ENCODE results near the gene EPHA4. TPM values are rescaled to one million over a fixed set of nuclear protein-coding genes. Genes with fewer than 3 reads are reported as not detected.

The EPHA4 gene
- total and polyA plus RNA-seq, 2 donors (not counting 1 experiment from before 2014, with no cell fraction given) = 9.6 to 21.0 TPM

- Histone ChIP-seq H3K4me1 (ENCODE audit: control insufficient read depth, extremely low read depth, insufficient read depth, low read length) (no peaks in the 10 kb centered on the region), H4K20me1 (ENCODE audit: control insufficient read depth, extremely low read depth, insufficient read depth, low read length) (no peaks in the 10 kb centered on the region), H3K27me3 (ENCODE audit: control insufficient read depth, insufficient read depth, low read length) (no peaks in the 10 kb centered on the region), H3K9me3 (ENCODE audit: control insufficient read depth, insufficient read depth, low read depth, low read length) (no peaks in the 10 kb centered on the region), H3K9ac (ENCODE audit: insufficient read depth, low read length) (no peak overlapping the region), H3K79me2 (ENCODE audit: control insufficient read depth, insufficient read depth, low read length) (no peaks in the 10 kb centered on the region), H2AFZ (ENCODE audit: low read length) (no peak overlapping the region), H3K36me3 (ENCODE audit: control insufficient read depth, insufficient read depth, low read length) (no peaks in the 10 kb centered on the region), H3K27ac (ENCODE audit: insufficient read depth, low read length) (no peak overlapping the region), H3K4me2 (ENCODE audit: extremely low read depth, insufficient read depth, low read length) (no peak overlapping the region), H3K4me3 (replicated peaks in 1 of 4; ENCODE audit: control extremely low read depth in 1 of 4, insufficient read depth in 1 of 4, low read depth in 3 of 4, low read length in 4 of 4) (no peak overlapping the region)
- no peak for DNase-seq (ENCODE audit: low read depth in 2 of 2)
- TF ChIP-seq EZH2 (IDR thresholded peaks at IDR 0.05; ENCODE audit: low read length, missing control alignments) = no peak
- TF ChIP-seq CTCF (conservative IDR thresholded peaks at IDR 0.05 in 1 of 2, IDR thresholded peaks at IDR 0.05 in 1 of 2; ENCODE audit: low read depth in 1 of 2, low read length in 2 of 2) = no peak
These were observed 18.8 kb upstream of the EPHA4 start for GRCh38 chr2:221590861-221591365.

- TF ChIP-seq EZH2 (IDR thresholded peaks at IDR 0.05; ENCODE audit: low read length, missing control alignments) = no peak
- TF ChIP-seq CTCF (conservative IDR thresholded peaks at IDR 0.05 in 1 of 2, IDR thresholded peaks at IDR 0.05 in 1 of 2; ENCODE audit: low read depth in 1 of 2, low read length in 2 of 2) = no peak
- H3K9me3 ChIP-seq (ENCODE audit: control insufficient read depth, insufficient read depth, low read depth, low read length) = no peaks in the 10 kb centered on the region
These were observed 17.6 kb upstream of the EPHA4 start for GRCh38 chr2:221589696-221590095.

GRCh38 chr2:221588306-221588985 is 16.3 kb upstream of the EPHA4 start:
- Histone ChIP-seq H3K4me2 (ENCODE audit: extremely low read depth, insufficient read depth, low read length) (no peak overlapping the region), H3K9ac (ENCODE audit: insufficient read depth, low read length) (no peak overlapping the region), H3K4me3 (replicated peaks in 1 of 4; ENCODE audit: control extremely low read depth in 1 of 4, insufficient read depth in 1 of 4, low read depth in 3 of 4, low read length in 4 of 4) (no peak overlapping the region), H3K36me3 (ENCODE audit: control insufficient read depth, insufficient read depth, low read length) (no peaks in the 10 kb centered on the region), H3K9me3 (ENCODE audit: control insufficient read depth, insufficient read depth, low read depth, low read length) (no peaks in the 10 kb centered on the region), H3K4me1 (ENCODE audit: control insufficient read depth, extremely low read depth, insufficient read depth, low read length) (no peaks in the 10 kb centered on the region), H3K79me2 (ENCODE audit: control insufficient read depth, insufficient read depth, low read length) (no peaks in the 10 kb centered on the region), H3K27me3 (ENCODE audit: control insufficient read depth, insufficient read depth, low read length) (no peaks in the 10 kb centered on the region), H4K20me1 (ENCODE audit: control insufficient read depth, extremely low read depth, insufficient read depth, low read length) (no peaks in the 10 kb centered on the region), H2AFZ (ENCODE audit: low read length) (no peak overlapping the region), H3K27ac (ENCODE audit: insufficient read depth, low read length) (no peak overlapping the region)
- TF ChIP-seq CTCF (conservative IDR thresholded peaks at IDR 0.05 in 1 of 2, IDR thresholded peaks at IDR 0.05 in 1 of 2; ENCODE audit: low read depth in 1 of 2, low read length in 2 of 2) (no peak), EZH2 (IDR thresholded peaks at IDR 0.05; ENCODE audit: low read length, missing control alignments) (no peak)
- DNase-seq (ENCODE audit: low read depth in 2 of 2) = no peak

More at GRCh38 chr2:221589696-221590095, 17.6 kb upstream of the EPHA4 start:
- Histone ChIP-seq H3K27me3 (ENCODE audit: control insufficient read depth, insufficient read depth, low read length) (no peaks in the 10 kb centered on the region), H3K36me3 (ENCODE audit: control insufficient read depth, insufficient read depth, low read length) (no peaks in the 10 kb centered on the region), H3K4me1 (ENCODE audit: control insufficient read depth, extremely low read depth, insufficient read depth, low read length) (no peaks in the 10 kb centered on the region), H3K4me3 (replicated peaks in 1 of 4; ENCODE audit: control extremely low read depth in 1 of 4, insufficient read depth in 1 of 4, low read depth in 3 of 4, low read length in 4 of 4) (no peak overlapping the region), H4K20me1 (ENCODE audit: control insufficient read depth, extremely low read depth, insufficient read depth, low read length) (no peaks in the 10 kb centered on the region), H3K9ac (ENCODE audit: insufficient read depth, low read length) (no peak overlapping the region), H3K79me2 (ENCODE audit: control insufficient read depth, insufficient read depth, low read length) (no peaks in the 10 kb centered on the region), H3K4me2 (ENCODE audit: extremely low read depth, insufficient read depth, low read length) (no peak overlapping the region), H3K27ac (ENCODE audit: insufficient read depth, low read length) (no peak overlapping the region), H2AFZ (ENCODE audit: low read length) (no peak overlapping the region)
- no peak for DNase-seq (ENCODE audit: low read depth in 2 of 2)

All from fibroblast of lung (primary cell).